ENCODE data around the gene RER1. TPM values are rescaled to one million over a fixed set of nuclear protein-coding genes. Genes with fewer than 3 reads are reported as not detected.
A peak's percentile ranks its signal among the peaks of the same experiment; 100 is the strongest.

RER1 gene, protein sequence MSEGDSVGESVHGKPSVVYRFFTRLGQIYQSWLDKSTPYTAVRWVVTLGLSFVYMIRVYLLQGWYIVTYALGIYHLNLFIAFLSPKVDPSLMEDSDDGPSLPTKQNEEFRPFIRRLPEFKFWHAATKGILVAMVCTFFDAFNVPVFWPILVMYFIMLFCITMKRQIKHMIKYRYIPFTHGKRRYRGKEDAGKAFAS
- polyA plus RNA-seq (ENCODE audit: insufficient read length in 3 of 3), result 100 to 1,000 TPM; 119 to 127 (median 122) TPM
- long read RNA-seq, donor 1, transcript RER1-209 (7 exons, 3,044 nt), result major isoform, 66 of 74 reads
- long read RNA-seq, donor 1, partial matches to known transcripts, result 0 of 74 reads
- long read RNA-seq, donor 1, other reads (novel, unspliced or antisense), result 5 of 74 reads
- long read RNA-seq, donor 2, transcript RER1-209 (7 exons, 3,044 nt), result major isoform, 51 of 62 reads
- long read RNA-seq, donor 2, transcript RER1-207 (6 exons, 2,469 nt), result minor isoform, 5 of 62 reads
- long read RNA-seq, donor 2, partial matches to known transcripts, result 0 of 62 reads
- long read RNA-seq, donor 2, other reads (novel, unspliced or antisense), result 0 of 62 reads
- long read RNA-seq, donor 3, transcript RER1-209 (7 exons, 3,044 nt), result major isoform, 49 of 71 reads
- long read RNA-seq, donor 3, partial matches to known transcripts, result 14 of 71 reads
- long read RNA-seq, donor 3, other reads (novel, unspliced or antisense), result 5 of 71 reads
- long read RNA-seq, donor 4, transcript RER1-209 (7 exons, 3,044 nt), result major isoform, 69 of 101 reads
- long read RNA-seq, donor 4, partial matches to known transcripts, result 16 of 101 reads
- long read RNA-seq, donor 4, other reads (novel, unspliced or antisense), result 10 of 101 reads
- long read RNA-seq, donor 5, transcript RER1-209 (7 exons, 3,044 nt), result major isoform, 21 of 25 reads
- long read RNA-seq, donor 5, partial matches to known transcripts, result 0 of 25 reads
- long read RNA-seq, donor 5, other reads (novel, unspliced or antisense), result 0 of 25 reads
- long read RNA-seq, donor 6, transcript RER1-209 (7 exons, 3,044 nt), result major isoform, 45 of 58 reads
- long read RNA-seq, donor 6, partial matches to known transcripts, result 8 of 58 reads
- long read RNA-seq, donor 6, other reads (novel, unspliced or antisense), result 0 of 58 reads
- long read RNA-seq, donor 7, transcript RER1-209 (7 exons, 3,044 nt), result major isoform, 53 of 59 reads
- long read RNA-seq, donor 7, partial matches to known transcripts, result 0 of 59 reads
- long read RNA-seq, donor 7, other reads (novel, unspliced or antisense), result 0 of 59 reads
- long read RNA-seq, donor 8, transcript RER1-209 (7 exons, 3,044 nt), result major isoform, 26 of 30 reads
- long read RNA-seq, donor 8, partial matches to known transcripts, result 0 of 30 reads
- long read RNA-seq, donor 8, other reads (novel, unspliced or antisense), result 0 of 30 reads
- long read RNA-seq, donor 9, transcript RER1-209 (7 exons, 3,044 nt), result major isoform, 60 of 82 reads
- long read RNA-seq, donor 9, partial matches to known transcripts, result 11 of 82 reads
- long read RNA-seq, donor 9, other reads (novel, unspliced or antisense), result 0 of 82 reads
- long read RNA-seq, donor 10, transcript RER1-209 (7 exons, 3,044 nt), result major isoform, 41 of 46 reads
- long read RNA-seq, donor 10, partial matches to known transcripts, result 0 of 46 reads
- long read RNA-seq, donor 10, other reads (novel, unspliced or antisense), result 0 of 46 reads
- long read RNA-seq, donor 11, transcript RER1-209 (7 exons, 3,044 nt), result major isoform, 42 of 47 reads
- long read RNA-seq, donor 11, partial matches to known transcripts, result 0 of 47 reads
- long read RNA-seq, donor 11, other reads (novel, unspliced or antisense), result 0 of 47 reads
- long read RNA-seq, donor 12, transcript RER1-206 (2 exons, 585 nt), result minor isoform, 6 of 86 reads
- long read RNA-seq, donor 12, transcript RER1-209 (7 exons, 3,044 nt), result major isoform, 64 of 86 reads
- long read RNA-seq, donor 12, partial matches to known transcripts, result 9 of 86 reads
- long read RNA-seq, donor 12, other reads (novel, unspliced or antisense), result 0 of 86 reads
- long read RNA-seq, donor 13, transcript RER1-209 (7 exons, 3,044 nt), result major isoform, 11 of 16 reads
- long read RNA-seq, donor 13, partial matches to known transcripts, result 0 of 16 reads
- long read RNA-seq, donor 13, other reads (novel, unspliced or antisense), result 0 of 16 reads
- long read RNA-seq, donor 14, result 0 reads
- long read RNA-seq, donor 15, transcript RER1-207 (6 exons, 2,469 nt), result minor isoform, 5 of 77 reads
- long read RNA-seq, donor 15, transcript RER1-209 (7 exons, 3,044 nt), result major isoform, 62 of 77 reads
- long read RNA-seq, donor 15, partial matches to known transcripts, result 0 of 77 reads
- long read RNA-seq, donor 15, other reads (novel, unspliced or antisense), result 7 of 77 reads
- long read RNA-seq, donor 16, transcript RER1-209 (7 exons, 3,044 nt), result major isoform, 49 of 58 reads
- long read RNA-seq, donor 16, transcript RER1-206 (2 exons, 585 nt), result minor isoform, 5 of 58 reads
- long read RNA-seq, donor 16, partial matches to known transcripts, result 0 of 58 reads
- long read RNA-seq, donor 16, other reads (novel, unspliced or antisense), result 0 of 58 reads

GRCh38 chr1:2391041-2391930, at the start of gene RER1, which contains the start of gene MORN1:
Gene RER1 (plus strand): TSS chr1:2391841. CDS start chr1:2395791, 3,950 bp downstream.
Gene MORN1 (minus strand): TSS chr1:2391554. CDS start chr1:2391533, 21 bp downstream.
- peak; percentile 99 for DNase-seq

DNA sequence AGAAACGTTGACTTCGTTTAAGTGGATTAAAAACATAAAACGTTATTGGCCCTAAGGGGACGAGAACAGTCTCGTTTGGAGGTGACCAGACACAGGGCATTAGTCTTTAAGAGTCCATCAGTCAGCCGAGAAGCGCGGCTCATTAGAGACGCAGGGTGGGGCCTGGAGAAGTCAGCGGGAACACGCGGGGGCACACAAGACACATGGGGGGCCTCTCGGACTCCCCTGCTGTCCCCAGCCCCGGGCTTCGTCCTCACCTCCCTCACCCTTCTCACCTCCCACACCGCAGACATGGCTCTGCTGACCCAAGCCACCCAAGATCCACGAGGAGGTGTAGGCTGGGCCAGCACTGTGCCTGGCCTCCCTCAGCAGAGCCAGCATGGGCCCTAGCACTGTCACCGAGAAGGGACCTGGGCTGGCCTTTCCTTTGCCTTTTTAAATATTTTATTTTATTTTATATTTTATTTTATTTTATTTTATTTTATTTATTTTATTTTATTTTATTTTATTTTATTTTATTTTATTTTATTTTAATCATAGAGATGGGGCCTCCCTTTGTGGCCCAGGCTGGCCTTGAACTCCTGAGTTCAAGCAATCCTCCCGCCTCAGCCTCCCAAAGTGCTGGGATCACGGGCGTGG, 49.1 kb upstream of the RER1 start:
- no peak for DNase-seq

DNA sequence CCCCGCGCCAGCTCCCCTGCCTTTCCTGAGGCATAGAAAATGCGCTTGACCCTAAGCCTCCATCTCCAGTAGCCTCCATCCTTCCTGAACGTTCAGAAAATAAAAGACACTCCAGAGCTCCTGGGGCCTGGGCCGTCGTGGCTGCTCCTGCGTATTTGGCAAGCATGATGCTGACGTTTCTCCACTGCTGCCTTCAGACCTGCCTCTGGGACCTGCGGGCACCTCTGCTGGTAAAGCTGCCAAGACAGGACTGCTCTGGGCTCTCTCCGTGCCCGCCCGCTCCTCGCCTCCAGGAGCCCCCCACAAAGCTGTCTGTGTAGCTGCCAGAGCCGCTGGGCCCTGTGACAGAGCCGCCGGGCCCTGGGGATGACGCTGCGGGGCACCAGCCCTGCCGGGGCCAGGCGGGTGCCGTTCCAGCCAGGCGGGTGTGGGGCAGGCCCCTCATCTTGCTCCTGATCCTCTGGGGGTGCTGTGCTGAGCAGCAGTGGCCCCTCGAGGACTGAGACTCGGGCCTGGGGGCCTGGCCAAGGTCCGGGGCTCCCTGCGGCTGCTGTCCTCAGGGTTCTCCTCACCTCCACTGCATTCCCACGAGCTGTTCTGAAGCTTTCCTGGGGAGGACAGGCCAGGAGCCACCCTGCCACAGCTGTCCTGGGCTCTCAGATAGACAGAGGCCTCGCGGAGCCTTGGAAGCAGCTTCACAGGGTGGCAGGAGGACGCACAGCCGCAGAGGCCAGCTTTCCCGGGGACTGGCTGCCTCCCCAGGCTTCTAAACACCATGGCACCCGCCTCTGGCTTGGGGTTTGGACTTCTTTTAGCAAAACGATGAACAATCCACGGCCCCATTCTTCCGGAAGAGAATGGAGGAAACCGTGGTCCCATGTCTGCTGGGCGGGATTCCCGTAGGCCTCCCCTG, 48.4 kb upstream of the RER1 start:
- no peak for DNase-seq

DNA sequence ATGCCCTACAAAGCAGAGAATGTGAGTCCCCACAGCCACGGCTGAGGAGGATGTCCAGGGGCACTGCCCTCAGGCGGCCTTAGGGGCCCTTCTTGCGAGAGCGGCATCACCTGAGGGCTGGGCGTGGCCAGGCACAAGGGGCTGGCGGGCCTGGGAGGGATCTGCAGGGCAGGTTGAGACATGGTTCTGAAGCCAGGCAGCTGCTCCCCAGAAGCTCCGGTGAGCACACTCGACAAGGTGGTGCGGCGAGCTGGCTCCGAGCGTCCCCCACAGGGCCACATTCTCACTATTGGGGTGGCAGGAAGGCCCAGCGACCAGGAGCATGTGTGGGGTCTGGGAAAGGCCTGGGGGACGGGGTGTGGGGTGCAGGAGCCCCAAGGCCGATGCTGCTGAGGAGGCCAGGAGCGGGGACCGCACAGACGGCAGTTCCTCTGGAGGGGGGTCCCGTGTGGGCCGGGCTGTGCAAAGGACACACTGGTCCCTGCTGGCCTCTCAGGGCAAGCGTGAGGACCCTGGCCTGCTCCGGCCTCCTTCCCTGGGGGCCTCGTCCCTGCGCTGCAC, 47.4 kb upstream of the RER1 start:
- DNase-seq, result no peak

- DNase-seq, result no peak
Observed at GRCh38 chr1:2344744-2345296, 46.8 kb upstream of the RER1 start.

- no peak for DNase-seq
Observed at GRCh38 chr1:2345297-2346075, 46.2 kb upstream of the RER1 start.

DNA sequence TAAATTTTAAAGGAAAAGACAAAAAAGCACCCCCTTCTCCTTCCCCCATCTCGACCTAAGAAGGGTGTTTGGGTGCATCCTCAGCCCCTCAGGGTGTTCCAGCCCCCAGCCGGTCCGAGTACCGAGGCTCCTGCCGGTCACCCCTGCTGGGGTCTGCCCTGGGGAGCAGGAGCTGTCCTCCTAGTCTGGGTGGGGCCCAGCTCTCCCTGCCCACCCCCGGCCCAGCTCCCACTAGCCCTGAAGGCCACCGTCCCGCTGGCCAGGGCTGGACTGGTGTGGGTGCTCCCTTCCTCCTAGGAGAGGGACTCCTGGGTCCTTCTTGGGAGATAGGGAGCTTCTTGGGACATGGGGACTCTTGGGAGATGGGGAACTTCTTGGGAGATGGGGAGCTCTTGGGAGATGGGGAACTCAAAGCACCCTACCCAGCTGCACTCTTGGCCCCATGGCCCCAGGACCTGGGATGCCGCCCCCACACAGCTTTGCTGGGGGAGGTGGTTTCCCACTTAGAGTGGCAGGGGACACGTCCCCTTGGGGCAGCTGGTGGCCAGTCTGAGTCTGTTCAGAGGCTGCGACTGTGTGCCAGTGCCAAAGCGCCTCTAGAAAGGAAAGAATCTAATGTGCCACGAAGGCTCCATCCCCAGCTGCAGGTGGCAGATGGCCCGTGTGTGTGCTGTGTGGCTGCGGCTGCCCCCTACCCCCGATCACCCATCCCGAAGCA, 44.8 kb upstream of the RER1 start:
- DNase-seq, result no peak

- no peak for DNase-seq
Observed at GRCh38 chr1:2347409-2347785, 44.2 kb upstream of the RER1 start.

DNA sequence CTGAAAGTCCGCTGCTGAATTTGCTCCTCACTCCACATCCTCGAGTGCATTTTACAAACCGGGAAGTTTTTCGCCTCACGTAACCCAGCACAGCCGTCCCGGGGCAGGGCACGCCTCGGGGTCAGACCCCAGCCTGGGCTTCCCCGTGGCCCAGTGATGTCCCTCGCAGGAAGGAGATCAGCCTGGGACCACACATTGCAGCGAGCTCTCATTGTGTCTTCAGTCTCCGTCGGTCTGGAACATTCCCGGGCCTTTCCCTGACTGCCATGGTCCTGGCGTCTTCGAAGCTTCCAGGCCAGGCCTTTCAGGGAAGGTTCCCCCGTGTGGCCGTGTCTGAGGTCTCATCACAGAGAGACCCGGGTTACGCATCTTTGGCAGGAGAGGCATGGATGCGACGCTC, 43.7 kb upstream of the RER1 start:
- DNase-seq, result no peak

GRCh38 chr1:2348346-2349325, 43.0 kb upstream of the RER1 start:
- no peak for DNase-seq

DNA sequence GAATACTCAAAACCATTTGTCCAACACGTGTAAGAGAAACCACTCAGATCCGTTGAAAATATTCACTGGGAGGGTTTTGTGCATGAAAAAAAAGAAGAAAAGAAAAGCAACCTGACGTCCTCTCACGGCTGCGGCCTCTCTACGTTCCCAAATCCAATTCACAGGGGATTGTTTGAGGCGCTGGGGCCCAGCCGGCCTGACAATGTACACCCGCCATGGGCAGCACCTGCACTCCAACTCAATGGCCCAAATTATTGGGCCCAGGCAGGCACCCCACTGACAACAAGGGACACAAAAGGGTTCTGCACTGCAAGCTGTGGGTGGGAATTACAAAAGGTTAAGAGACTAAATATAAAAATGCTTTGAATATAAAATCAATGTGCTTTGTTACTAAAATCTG, 41.8 kb upstream of the RER1 start:
- no peak for DNase-seq

- no peak for DNase-seq
Observed at GRCh38 chr1:2350501-2350900, 41.1 kb upstream of the RER1 start.
